Measurements from ENCODE around the gene LRMDA.

Gene LRMDA

GRCh38 chr10:75839020-75839419 is 407.6 kb downstream of the LRMDA start:
- H3K4me3 ChIP-seq, result no peak overlapping the region
- DNase-seq (ENCODE audit: low spot score in 2 of 2), result no peak
- no peaks in the 10 kb centered on the region for H3K9me3 ChIP-seq
- in situ Hi-C loops (cut with MboI; ENCODE audit: low sequenced_read_pairs), result no loop called here
- H3K27me3 ChIP-seq (ENCODE audit: low read depth), result no peaks in the 10 kb centered on the region; the same call in 1 of the 2 replicates
- H3K4me1 ChIP-seq, result no peaks in the 10 kb centered on the region
- no peaks in the 10 kb centered on the region for H3K36me3 ChIP-seq (replicated peaks)

- in situ Hi-C loops (cut with MboI; ENCODE audit: low sequenced_read_pairs), result no loop called here
- Histone ChIP-seq H3K27me3 (ENCODE audit: low read depth) (no peaks in the 10 kb centered on the region; the same call in 1 of the 2 replicates), H3K36me3 (replicated peaks) (no peaks in the 10 kb centered on the region), H3K4me3 (no peak overlapping the region), H3K4me1 (no peaks in the 10 kb centered on the region), H3K9me3 (no peaks in the 10 kb centered on the region)
- DNase-seq (ENCODE audit: low spot score in 2 of 2), result no peak
These were observed 409.8 kb downstream of the LRMDA start for GRCh38 chr10:75841266-75841665.

GRCh38 chr10:75845176-75845947 is 413.9 kb downstream of the LRMDA start:
- in situ Hi-C loops (cut with MboI; ENCODE audit: low sequenced_read_pairs), result no loop called here
- H3K4me1 ChIP-seq, result no peaks in the 10 kb centered on the region
- H3K36me3 ChIP-seq (replicated peaks), result no peaks in the 10 kb centered on the region
- H3K9me3 ChIP-seq, result no peaks in the 10 kb centered on the region
- H3K27me3 ChIP-seq (ENCODE audit: low read depth), result no peaks in the 10 kb centered on the region; the same call in 1 of the 2 replicates
- DNase-seq (ENCODE audit: low spot score in 2 of 2), result no peak
- no peak overlapping the region for H3K4me3 ChIP-seq

GRCh38 chr10:75847477-75847876 is 416.1 kb downstream of the LRMDA start:
- no peak for DNase-seq (ENCODE audit: low spot score in 2 of 2)
- in situ Hi-C loops (cut with MboI; ENCODE audit: low sequenced_read_pairs), result no loop called here
- Histone ChIP-seq H3K27me3 (ENCODE audit: low read depth) (0 out of 2 replicates have a peak, but pooled peaks cover 2% of the 10 kb centered on the region), H3K9me3 (no peaks in the 10 kb centered on the region), H3K4me3 (no peak overlapping the region), H3K36me3 (replicated peaks) (no peaks in the 10 kb centered on the region), H3K4me1 (no peaks in the 10 kb centered on the region)

- H3K9me3 ChIP-seq, result no peaks in the 10 kb centered on the region
- no peaks in the 10 kb centered on the region for H3K36me3 ChIP-seq (replicated peaks)
- H3K4me1 ChIP-seq, result no peaks in the 10 kb centered on the region
- no peak overlapping the region for H3K4me3 ChIP-seq
- in situ Hi-C loops (cut with MboI; ENCODE audit: low sequenced_read_pairs), result no loop called here
- DNase-seq (ENCODE audit: low spot score in 2 of 2), result no peak
- H3K27me3 ChIP-seq (ENCODE audit: low read depth), result 0 out of 2 replicates have a peak, but pooled peaks cover 2% of the 10 kb centered on the region
These were observed 420.3 kb downstream of the LRMDA start for GRCh38 chr10:75851580-75852345.

GRCh38 chr10:75852851-75853484 is 421.5 kb downstream of the LRMDA start:
- H3K4me1 ChIP-seq, result no peaks in the 10 kb centered on the region
- no peaks in the 10 kb centered on the region for H3K36me3 ChIP-seq (replicated peaks)
- H3K4me3 ChIP-seq, result no peak overlapping the region
- DNase-seq (ENCODE audit: low spot score in 2 of 2), result no peak
- in situ Hi-C loops (cut with MboI; ENCODE audit: low sequenced_read_pairs), result no loop called here
- 0 out of 2 replicates have a peak, but pooled peaks cover 2% of the 10 kb centered on the region for H3K27me3 ChIP-seq (ENCODE audit: low read depth)
- no peaks in the 10 kb centered on the region for H3K9me3 ChIP-seq

- H3K9me3 ChIP-seq, result no peaks in the 10 kb centered on the region
- H3K4me3 ChIP-seq, result no peak overlapping the region
- in situ Hi-C loops (cut with MboI; ENCODE audit: low sequenced_read_pairs), result no loop called here
- no peaks in the 10 kb centered on the region for H3K4me1 ChIP-seq
- H3K36me3 ChIP-seq (replicated peaks), result no peaks in the 10 kb centered on the region
- H3K27me3 ChIP-seq (ENCODE audit: low read depth), result no peaks in the 10 kb centered on the region
- DNase-seq (ENCODE audit: low spot score in 2 of 2), result no peak
These were observed 425.9 kb downstream of the LRMDA start for GRCh38 chr10:75857269-75857846.

- Histone ChIP-seq H3K9me3 (no peaks in the 10 kb centered on the region), H3K27me3 (ENCODE audit: low read depth) (no peaks in the 10 kb centered on the region), H3K4me3 (no peak overlapping the region), H3K36me3 (replicated peaks) (no peaks in the 10 kb centered on the region), H3K4me1 (no peaks in the 10 kb centered on the region)
- in situ Hi-C loops (cut with MboI; ENCODE audit: low sequenced_read_pairs), result no loop called here
- no peak for DNase-seq (ENCODE audit: low spot score in 2 of 2)
These were observed 426.5 kb downstream of the LRMDA start for GRCh38 chr10:75857896-75858295.

GRCh38 chr10:75858339-75858738 is 426.9 kb downstream of the LRMDA start:
- no peak for DNase-seq (ENCODE audit: low spot score in 2 of 2)
- Histone ChIP-seq H3K27me3 (ENCODE audit: low read depth) (no peaks in the 10 kb centered on the region), H3K4me1 (no peaks in the 10 kb centered on the region), H3K4me3 (no peak overlapping the region), H3K36me3 (replicated peaks) (no peaks in the 10 kb centered on the region), H3K9me3 (no peaks in the 10 kb centered on the region)
- in situ Hi-C loops (cut with MboI; ENCODE audit: low sequenced_read_pairs), result no loop called here

GRCh38 chr10:75859141-75859540 is 427.7 kb downstream of the LRMDA start:
- in situ Hi-C loops (cut with MboI; ENCODE audit: low sequenced_read_pairs), result no loop called here
- H3K36me3 ChIP-seq (replicated peaks), result no peaks in the 10 kb centered on the region
- H3K4me3 ChIP-seq, result no peak overlapping the region
- H3K27me3 ChIP-seq (ENCODE audit: low read depth), result no peaks in the 10 kb centered on the region
- H3K9me3 ChIP-seq, result no peaks in the 10 kb centered on the region
- H3K4me1 ChIP-seq, result no peaks in the 10 kb centered on the region
- no peak for DNase-seq (ENCODE audit: low spot score in 2 of 2)

GRCh38 chr10:75860009-75860408 is 428.6 kb downstream of the LRMDA start:
- DNase-seq (ENCODE audit: low spot score in 2 of 2), result no peak
- no peaks in the 10 kb centered on the region for H3K27me3 ChIP-seq (ENCODE audit: low read depth)
- H3K36me3 ChIP-seq (replicated peaks), result no peaks in the 10 kb centered on the region
- H3K4me1 ChIP-seq, result no peaks in the 10 kb centered on the region
- no peak overlapping the region for H3K4me3 ChIP-seq
- no peaks in the 10 kb centered on the region for H3K9me3 ChIP-seq
- in situ Hi-C loops (cut with MboI; ENCODE audit: low sequenced_read_pairs), result no loop called here

GRCh38 chr10:75861582-75861981 is 430.2 kb downstream of the LRMDA start:
- DNase-seq (ENCODE audit: low spot score in 2 of 2), result no peak
- in situ Hi-C loops (cut with MboI; ENCODE audit: low sequenced_read_pairs), result no loop called here
- no peaks in the 10 kb centered on the region for H3K4me1 ChIP-seq
- no peak overlapping the region for H3K4me3 ChIP-seq
- H3K36me3 ChIP-seq (replicated peaks), result no peaks in the 10 kb centered on the region
- no peaks in the 10 kb centered on the region for H3K9me3 ChIP-seq
- no peaks in the 10 kb centered on the region for H3K27me3 ChIP-seq (ENCODE audit: low read depth)

GRCh38 chr10:75862935-75863334 is 431.5 kb downstream of the LRMDA start:
- H3K36me3 ChIP-seq (replicated peaks), result no peaks in the 10 kb centered on the region
- no peaks in the 10 kb centered on the region for H3K27me3 ChIP-seq (ENCODE audit: low read depth)
- H3K4me1 ChIP-seq, result no peaks in the 10 kb centered on the region
- no peak overlapping the region for H3K4me3 ChIP-seq
- DNase-seq (ENCODE audit: low spot score in 2 of 2), result no peak
- in situ Hi-C loops (cut with MboI; ENCODE audit: low sequenced_read_pairs), result no loop called here
- no peaks in the 10 kb centered on the region for H3K9me3 ChIP-seq

Data from HAP-1 (cell line).